HepG2 (cell line): ENCODE measurements around the gene PLCD4. TPM values are rescaled to one million over a fixed set of nuclear protein-coding genes. Genes with fewer than 3 reads are reported as not detected.

Experiments
- AGO1 ChIP-seq: fragments of 200-400 bp; formaldehyde crosslinking; IDR thresholded peaks from 2 replicates; pipeline ENCODE4 v1.6.1; 2017; ENCODE audit warnings: mild to moderate bottlenecking, low read depth, low read length, moderate library complexity; ENCODE audit not compliant: poor library complexity, severe bottlenecking
- ATF3 ChIP-seq: sonication (generic); formaldehyde crosslinking; IDR thresholded peaks from 2 replicates; pipeline ENCODE4 v1.4.0; 2020; ENCODE audit warnings: missing genetic modification reagents
- CCDC6 ChIP-seq: sonication (generic); formaldehyde crosslinking; IDR thresholded peaks from 2 replicates; pipeline ENCODE4 v1.8.1; 2022; ENCODE audit warnings: mild to moderate bottlenecking, missing genetic modification reagents, moderate library complexity
- CHD4 ChIP-seq: fragments of 200-600 bp; sonication (generic); IDR thresholded peaks from 2 replicates; pipeline ENCODE4 v1.7.0; 2017; ENCODE audit warnings: mild to moderate bottlenecking, low read length, borderline replicate concordance
- ELK4 ChIP-seq: sonication (generic); formaldehyde crosslinking; IDR thresholded peaks from 2 replicates; pipeline ENCODE4 v1.9.0; 2021; ENCODE audit warnings: missing genetic modification reagents, borderline replicate concordance
- HNRNPK ChIP-seq: fragments of 200-400 bp; formaldehyde crosslinking; IDR thresholded peaks from 2 replicates; pipeline ENCODE4 v1.6.1; 2018; ENCODE audit warnings: low read length, low read depth, moderate library complexity, mild to moderate bottlenecking; ENCODE audit not compliant: poor library complexity, severe bottlenecking
- MYPOP ChIP-seq: sonication (generic); formaldehyde crosslinking; IDR thresholded peaks from 2 replicates; pipeline ENCODE4 v1.8.1; 2023; ENCODE audit warnings: mild to moderate bottlenecking, moderate library complexity, missing genetic modification reagents
- NFYB ChIP-seq: sonication (generic); formaldehyde crosslinking; IDR thresholded peaks from 2 replicates; pipeline ENCODE4 v1.4.0; 2020; ENCODE audit warnings: missing genetic modification reagents
- PAXIP1 ChIP-seq: sonication (generic); formaldehyde crosslinking; conservative IDR thresholded peaks from 2 replicates; pipeline ENCODE4 v1.4.0; 2020; ENCODE audit warnings: mild to moderate bottlenecking, missing genetic modification reagents, moderate library complexity
- SAP130 ChIP-seq: IDR thresholded peaks from 2 replicates; pipeline ENCODE4 v1.6.1; 2016; ENCODE audit warnings: low read depth
- TFAP4 ChIP-seq: sonication (generic); IDR thresholded peaks from 2 replicates; pipeline ENCODE4 v1.6.1; 2016; ENCODE audit warnings: low read depth, borderline replicate concordance
- THAP9 ChIP-seq: sonication (generic); formaldehyde crosslinking; IDR thresholded peaks from 2 replicates; pipeline ENCODE4; 2020; ENCODE audit warnings: missing genetic modification reagents, mild to moderate bottlenecking, borderline replicate concordance
- ZNF251 ChIP-seq: sonication (generic); formaldehyde crosslinking; IDR thresholded peaks from 2 replicates; pipeline ENCODE4 v1.9.0; 2021; ENCODE audit warnings: mild to moderate bottlenecking, missing genetic modification reagents
- ZNF329 ChIP-seq: sonication (generic); formaldehyde crosslinking; IDR thresholded peaks from 2 replicates; pipeline ENCODE4 v1.9.0; 2021; ENCODE audit warnings: low read depth, mild to moderate bottlenecking, missing genetic modification reagents
- ZNF607 ChIP-seq: sonication (generic); formaldehyde crosslinking; IDR thresholded peaks from 2 replicates; pipeline ENCODE4 v1.5.1; 2020; ENCODE audit warnings: missing genetic modification reagents, mild to moderate bottlenecking, borderline replicate concordance
- ZNF782 ChIP-seq: sonication (generic); formaldehyde crosslinking; IDR thresholded peaks from 2 replicates; pipeline ENCODE4 v1.4.0; 2020; ENCODE audit warnings: missing genetic modification reagents, mild to moderate bottlenecking, borderline replicate concordance
- ZZZ3 ChIP-seq: sonication (generic); formaldehyde crosslinking; IDR thresholded peaks from 2 replicates; pipeline ENCODE4 v1.4.0; 2020; ENCODE audit warnings: missing genetic modification reagents, mild to moderate bottlenecking, borderline replicate concordance
- polyA plus RNA-seq, 8 experiments: library from polyadenylated mRNA; depleted of rRNA in 3 of 8; stranded (reverse) in 7 of 8; unstranded in 1 of 8; fragments of >200 nt; fragmentation: Illumina TruSeq in 4 of 8; extraction: Trizol in 4 of 8; gene quantifications; 2 replicates each; pipeline versions ENCODE4 v1.2.1 to v1.2.3, GENCODE V29; 2011 to 2016; ENCODE audit warnings: low read depth in 4 of 8, missing spikeins in 1 of 8, mixed read lengths in 1 of 8; ENCODE audit not compliant: insufficient read depth in 1 of 8
- total RNA-seq, 5 experiments: library from RNA; depleted of rRNA; stranded (reverse); fragments of >200 nt; fragmentation: Illumina TruSeq; extraction: Trizol; gene quantifications; 2 replicates each; pipeline ENCODE4 v1.2.3, GENCODE V29; 2016; ENCODE audit warnings: low read depth in 1 of 5

The PLCD4 gene
- total and polyA plus RNA-seq, 2 of the 13 experiments (the other 11 are each of a cell fraction or from before 2014, with no cell fraction given) = 0.26 TPM; not detected in 1

GRCh38 chr2:218671654-218672566 is 64.2 kb downstream of the PLCD4 start, which contains the start of the genes RNF25 and STK36 (continued):
- TF ChIP-seq CCDC6 (peak; percentile 83; the same call in 1 of the 2 replicates), ZNF782 (CRISPR knock-in tag) (no peak; the same call in 1 of the 2 replicates), MYPOP (CRISPR knock-in tag) (peak; percentile 87), SAP130 (CRISPR knock-in tag) (peak; percentile 100), ATF3 (CRISPR knock-in tag) (no peak), HNRNPK (peak; percentile 30), THAP9 (peak; percentile 89), ZNF329 (CRISPR knock-in tag) (no peak; the same call in 1 of the 2 replicates), CHD4 (no peak), ZNF607 (CRISPR knock-in tag) (no peak), PAXIP1 (CRISPR knock-in tag) (peak; percentile 37; the same call in 1 of the 2 replicates), NFYB (CRISPR knock-in tag) (no peak), ELK4 (CRISPR knock-in tag) (0 out of 2 replicates have a peak, but pooled peaks have one; percentile 64), AGO1 (peak; percentile 82), ZZZ3 (CRISPR knock-in tag) (peak; percentile 44; the same call in 1 of the 2 replicates), ZNF251 (CRISPR knock-in tag) (no peak), TFAP4 (peak; percentile 25; the same call in 1 of the 2 replicates)
